ENCODE results near the gene CYB5R2.

The CYB5R2 gene

DNA sequence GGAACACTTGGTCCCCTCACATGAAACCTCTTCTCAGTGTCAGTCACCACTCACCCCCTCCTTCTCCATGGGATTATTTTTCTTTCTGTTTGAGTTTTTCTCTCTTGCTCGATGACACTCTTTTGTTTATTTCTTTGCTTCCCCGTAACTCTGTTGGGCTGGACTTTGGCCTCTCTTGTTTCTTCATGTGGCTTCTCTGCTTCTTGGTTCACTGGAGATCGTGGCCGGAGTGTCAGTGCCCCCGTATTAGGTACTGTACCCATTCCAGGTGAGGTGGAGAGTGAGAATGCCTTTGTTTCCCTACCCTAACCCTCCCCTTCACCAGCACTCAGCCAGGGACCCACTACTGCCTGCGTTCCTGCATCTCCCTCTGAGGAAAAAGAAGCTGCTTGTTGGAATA, 32.5 kb downstream of the CYB5R2 start:
- no CpG with 5 or more reads among the region's 6 CpGs for whole genome bisulfite sequencing, 2 donors (ENCODE audit: extremely low coverage in 2 of 2, insufficient read length in 2 of 2, insufficient replicate concordance in 1 of 2)
- Histone ChIP-seq H3K4me2 (ENCODE audit: insufficient read depth, low read length, poor library complexity, severe bottlenecking) (no peak overlapping the region), H4K8ac (ENCODE audit: low read depth, low read length) (no peak overlapping the region), H2BK12ac (ENCODE audit: low read length) (no peak overlapping the region), H3K23ac (ENCODE audit: low read depth, low read length, poor library complexity) (no peak overlapping the region), H2AK5ac (ENCODE audit: low read depth, low read length) (no peak overlapping the region), H4K91ac (ENCODE audit: low read depth, low read length, poor library complexity) (no peak overlapping the region), H3K9me3 (replicated peaks in 1 of 2; ENCODE audit: control insufficient read depth in 2 of 2, insufficient read depth in 1 of 2, low read depth in 1 of 2, low read length in 2 of 2) (peaks cover 0 to 10% of the 10 kb centered on the region in 2 donors), H3K4ac (ENCODE audit: low read length) (no peak overlapping the region), H3K4me1 (ENCODE audit: control insufficient read depth in 2 of 2, insufficient read depth in 1 of 2, low read depth in 1 of 2, low read length in 2 of 2) (peaks cover 5 to 9% of the 10 kb centered on the region in 2 donors), H3K79me1 (ENCODE audit: low read depth, low read length) (no peaks in the 10 kb centered on the region), H3K4me3 (ENCODE audit: low read length in 2 of 2) (no peak overlapping the region), H3K18ac (ENCODE audit: low read length) (no peak overlapping the region), H2BK5ac (ENCODE audit: low read length) (no peak overlapping the region), H2BK120ac (ENCODE audit: low read depth, low read length) (no peak overlapping the region), H3K9ac (ENCODE audit: low read depth, low read length, poor library complexity) (no peak overlapping the region), H2BK15ac (ENCODE audit: low read length) (no peak overlapping the region), H3K14ac (ENCODE audit: low read length) (no peak overlapping the region), H2AFZ (ENCODE audit: low read length) (no peak overlapping the region), H3K27me3 (ENCODE audit: control insufficient read depth in 3 of 3, insufficient read depth in 3 of 3, low read depth in 1 of 3, low read length in 3 of 3) (no peaks in the 10 kb centered on the region), H3K27ac (replicated peaks; ENCODE audit: low read length) (no peak overlapping the region), H3K36me3 (replicated peaks in 1 of 2; ENCODE audit: control insufficient read depth in 2 of 2, insufficient read depth in 2 of 2, low read length in 2 of 2) (no peaks in the 10 kb centered on the region)
- DNase-seq (ENCODE audit: low spot score): no peak

DNA sequence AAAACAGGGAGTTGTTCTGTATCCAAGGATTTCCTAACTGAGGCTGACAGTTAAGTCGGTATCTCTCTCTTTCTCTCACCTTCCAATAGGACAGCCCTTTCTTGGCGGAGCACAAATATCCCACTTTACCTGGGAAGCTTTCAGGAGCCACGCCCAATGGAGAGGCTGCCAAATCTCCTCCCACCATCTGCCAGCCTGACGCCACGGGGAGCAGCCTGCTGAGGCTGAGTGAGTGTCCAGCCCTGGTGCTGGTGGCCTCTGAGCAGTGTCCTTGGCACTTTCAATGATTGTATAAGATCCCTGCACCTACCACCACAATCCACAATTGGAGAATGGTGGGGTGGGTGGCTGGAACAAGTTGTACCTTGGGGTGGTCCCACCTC, 33.7 kb downstream of the CYB5R2 start:
- Histone ChIP-seq H3K27ac (replicated peaks; ENCODE audit: low read length) (no peak overlapping the region), H3K14ac (ENCODE audit: low read length) (no peak overlapping the region), H2BK12ac (ENCODE audit: low read length) (no peak overlapping the region), H3K4me1 (ENCODE audit: control insufficient read depth in 2 of 2, insufficient read depth in 1 of 2, low read depth in 1 of 2, low read length in 2 of 2) (peaks cover 5 to 9% of the 10 kb centered on the region in 2 donors), H3K4ac (ENCODE audit: low read length) (no peak overlapping the region), H3K18ac (ENCODE audit: low read length) (no peak overlapping the region), H4K91ac (ENCODE audit: low read depth, low read length, poor library complexity) (no peak overlapping the region), H4K8ac (ENCODE audit: low read depth, low read length) (no peak overlapping the region), H2BK15ac (ENCODE audit: low read length) (peak overlapping the region; percentile 16), H2AK5ac (ENCODE audit: low read depth, low read length) (no peak overlapping the region), H2BK5ac (ENCODE audit: low read length) (no peak overlapping the region), H2AFZ (ENCODE audit: low read length) (no peak overlapping the region), H3K4me2 (ENCODE audit: insufficient read depth, low read length, poor library complexity, severe bottlenecking) (no peak overlapping the region), H3K9me3 (replicated peaks in 1 of 2; ENCODE audit: control insufficient read depth in 2 of 2, insufficient read depth in 1 of 2, low read depth in 1 of 2, low read length in 2 of 2) (peaks cover 0 to 10% of the 10 kb centered on the region in 2 donors), H3K4me3 (ENCODE audit: low read length in 2 of 2) (no peak overlapping the region), H3K27me3 (ENCODE audit: control insufficient read depth in 3 of 3, insufficient read depth in 3 of 3, low read depth in 1 of 3, low read length in 3 of 3) (no peaks in the 10 kb centered on the region), H3K79me1 (ENCODE audit: low read depth, low read length) (no peaks in the 10 kb centered on the region), H2BK120ac (ENCODE audit: low read depth, low read length) (no peak overlapping the region), H3K36me3 (replicated peaks in 1 of 2; ENCODE audit: control insufficient read depth in 2 of 2, insufficient read depth in 2 of 2, low read length in 2 of 2) (no peaks in the 10 kb centered on the region), H3K9ac (ENCODE audit: low read depth, low read length, poor library complexity) (no peak overlapping the region), H3K23ac (ENCODE audit: low read depth, low read length, poor library complexity) (no peak overlapping the region)
- WGBS, 2 donors (ENCODE audit: extremely low coverage in 2 of 2, insufficient read length in 2 of 2, insufficient replicate concordance in 1 of 2): no CpG with 5 or more reads among the region's 5 CpGs
- no peak for DNase-seq (ENCODE audit: low spot score)

- no peak overlapping the region for H2AK5ac ChIP-seq (ENCODE audit: low read depth, low read length)
- H3K4me3 ChIP-seq (ENCODE audit: low read length in 2 of 2): no peak overlapping the region
- H3K23ac ChIP-seq (ENCODE audit: low read depth, low read length, poor library complexity): no peak overlapping the region
- no peaks in the 10 kb centered on the region for H3K79me1 ChIP-seq (ENCODE audit: low read depth, low read length)
- H2BK12ac ChIP-seq (ENCODE audit: low read length): no peak overlapping the region
- H3K4ac ChIP-seq (ENCODE audit: low read length): no peak overlapping the region
- H3K36me3 ChIP-seq (replicated peaks in 1 of 2; ENCODE audit: control insufficient read depth in 2 of 2, insufficient read depth in 2 of 2, low read length in 2 of 2): no peaks in the 10 kb centered on the region
- H2BK15ac ChIP-seq (ENCODE audit: low read length): no peak overlapping the region
- no peak overlapping the region for H3K18ac ChIP-seq (ENCODE audit: low read length)
- no peak overlapping the region for H2AFZ ChIP-seq (ENCODE audit: low read length)
- H3K4me2 ChIP-seq (ENCODE audit: insufficient read depth, low read length, poor library complexity, severe bottlenecking): no peak overlapping the region
- WGBS, 2 donors (ENCODE audit: extremely low coverage in 2 of 2, insufficient read length in 2 of 2, insufficient replicate concordance in 1 of 2): no CpG with 5 or more reads among the region's 5 CpGs
- H3K9ac ChIP-seq (ENCODE audit: low read depth, low read length, poor library complexity): no peak overlapping the region
- H3K14ac ChIP-seq (ENCODE audit: low read length): no peak overlapping the region
- H4K8ac ChIP-seq (ENCODE audit: low read depth, low read length): no peak overlapping the region
- no peak overlapping the region for H2BK120ac ChIP-seq (ENCODE audit: low read depth, low read length)
- peaks cover 0 to 10% of the 10 kb centered on the region in 2 donors for H3K9me3 ChIP-seq (replicated peaks in 1 of 2; ENCODE audit: control insufficient read depth in 2 of 2, insufficient read depth in 1 of 2, low read depth in 1 of 2, low read length in 2 of 2)
- no peak overlapping the region for H4K91ac ChIP-seq (ENCODE audit: low read depth, low read length, poor library complexity)
- H3K27me3 ChIP-seq (ENCODE audit: control insufficient read depth in 3 of 3, insufficient read depth in 3 of 3, low read depth in 1 of 3, low read length in 3 of 3): no peaks in the 10 kb centered on the region
- no peak overlapping the region for H3K27ac ChIP-seq (replicated peaks; ENCODE audit: low read length)
- DNase-seq (ENCODE audit: low spot score): no peak
- peaks cover 5 to 9% of the 10 kb centered on the region in 2 donors for H3K4me1 ChIP-seq (ENCODE audit: control insufficient read depth in 2 of 2, insufficient read depth in 1 of 2, low read depth in 1 of 2, low read length in 2 of 2)
- H2BK5ac ChIP-seq (ENCODE audit: low read length): no peak overlapping the region
Measured at GRCh38 chr11:7638710-7639642, 34.3 kb downstream of the CYB5R2 start.

DNA sequence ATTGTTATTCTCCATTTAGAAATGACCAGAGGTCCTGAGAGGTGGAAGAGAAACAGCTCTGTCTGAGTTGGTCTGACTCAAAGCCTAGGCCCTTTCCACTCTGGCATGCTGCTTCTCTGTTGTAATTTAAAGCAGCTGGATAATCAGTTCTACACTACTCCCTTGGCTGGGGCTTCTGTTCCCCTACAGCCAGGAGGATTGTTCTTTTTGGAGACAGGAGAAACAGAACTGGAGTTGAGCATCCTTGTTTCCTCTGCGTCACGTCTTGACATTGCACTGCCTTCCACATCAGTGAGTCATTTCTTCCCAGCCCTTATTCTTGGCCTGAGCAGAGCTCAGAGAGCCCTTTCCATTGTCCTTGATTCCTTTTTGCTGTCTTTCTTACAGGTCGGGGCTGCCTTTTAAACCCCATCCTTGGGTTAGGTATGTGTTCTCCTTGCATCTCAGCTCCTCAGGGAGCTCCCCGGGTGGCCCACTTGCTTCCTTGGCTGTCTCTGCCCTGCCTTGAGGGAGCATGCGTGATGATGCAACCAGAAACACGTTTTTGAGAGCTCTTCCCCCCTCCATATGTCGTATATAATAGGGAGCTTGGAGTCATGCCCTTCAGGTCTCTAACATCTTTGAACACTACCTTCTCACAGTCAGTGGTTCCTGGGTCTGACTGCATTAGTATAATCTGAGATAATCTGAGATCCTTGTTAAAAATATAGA, 35.7 kb downstream of the CYB5R2 start:
- Histone ChIP-seq H3K36me3 (replicated peaks in 1 of 2; ENCODE audit: control insufficient read depth in 2 of 2, insufficient read depth in 2 of 2, low read length in 2 of 2) (no peaks in the 10 kb centered on the region), H2BK12ac (ENCODE audit: low read length) (no peak overlapping the region), H3K4me1 (ENCODE audit: control insufficient read depth in 2 of 2, insufficient read depth in 1 of 2, low read depth in 1 of 2, low read length in 2 of 2) (peaks cover 0 to 3% of the 10 kb centered on the region in 2 donors), H3K4me2 (ENCODE audit: insufficient read depth, low read length, poor library complexity, severe bottlenecking) (no peak overlapping the region), H3K23ac (ENCODE audit: low read depth, low read length, poor library complexity) (no peak overlapping the region), H3K27me3 (ENCODE audit: control insufficient read depth in 3 of 3, insufficient read depth in 3 of 3, low read depth in 1 of 3, low read length in 3 of 3) (no peaks in the 10 kb centered on the region), H3K4me3 (ENCODE audit: low read length in 2 of 2) (no peak overlapping the region), H3K27ac (replicated peaks; ENCODE audit: low read length) (no peak overlapping the region), H3K4ac (ENCODE audit: low read length) (no peak overlapping the region), H3K9me3 (replicated peaks in 1 of 2; ENCODE audit: control insufficient read depth in 2 of 2, insufficient read depth in 1 of 2, low read depth in 1 of 2, low read length in 2 of 2) (peaks cover 0 to 6% of the 10 kb centered on the region in 2 donors), H3K79me1 (ENCODE audit: low read depth, low read length) (no peaks in the 10 kb centered on the region), H3K14ac (ENCODE audit: low read length) (no peak overlapping the region), H3K9ac (ENCODE audit: low read depth, low read length, poor library complexity) (no peak overlapping the region), H2AFZ (ENCODE audit: low read length) (no peak overlapping the region), H4K91ac (ENCODE audit: low read depth, low read length, poor library complexity) (no peak overlapping the region), H4K8ac (ENCODE audit: low read depth, low read length) (no peak overlapping the region), H3K18ac (ENCODE audit: low read length) (no peak overlapping the region), H2AK5ac (ENCODE audit: low read depth, low read length) (no peak overlapping the region), H2BK5ac (ENCODE audit: low read length) (no peak overlapping the region), H2BK15ac (ENCODE audit: low read length) (no peak overlapping the region), H2BK120ac (ENCODE audit: low read depth, low read length) (no peak overlapping the region)
- no CpG with 5 or more reads among the region's 7 CpGs for WGBS, 2 donors (ENCODE audit: extremely low coverage in 2 of 2, insufficient read length in 2 of 2, insufficient replicate concordance in 1 of 2)
- DNase-seq (ENCODE audit: low spot score): no peak
